Measurements from ENCODE around the gene OST4.

The OST4 gene

DNA sequence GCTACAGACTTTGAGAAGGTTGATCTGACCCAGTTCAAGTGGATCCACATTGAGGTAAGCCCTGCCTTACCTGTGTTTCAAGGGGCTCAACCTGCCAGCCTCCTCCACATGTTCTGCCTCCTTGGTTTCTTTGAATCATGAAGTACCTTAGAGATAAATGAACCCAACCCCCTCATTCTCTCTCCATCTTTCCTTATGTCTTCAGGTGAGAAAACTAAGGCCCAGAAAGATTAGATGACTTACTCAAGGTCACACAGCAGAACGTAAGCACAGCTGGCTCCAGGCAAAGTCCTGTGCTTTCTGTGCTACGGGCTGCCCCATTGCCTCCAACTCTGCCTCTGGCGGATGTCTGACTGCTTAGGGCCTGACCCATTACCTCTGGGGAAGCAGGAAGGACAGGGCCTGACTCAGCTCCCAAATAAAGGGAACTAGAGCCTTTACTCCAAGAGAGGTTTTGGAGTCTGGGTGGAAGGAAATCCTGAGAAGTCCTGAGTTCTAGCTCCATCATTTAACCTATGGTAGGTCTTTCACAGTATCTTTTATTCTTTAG is 25.4 kb upstream of the OST4 start:
- Mint-ChIP-seq H3K27ac (peak overlapping the region; percentile 0), H3K27me3 (no peaks in the 10 kb centered on the region), H3K36me3 (ENCODE audit: low read depth) (no peaks in the 10 kb centered on the region), H3K4me3 (no peak overlapping the region), H3K9me3 (no peaks in the 10 kb centered on the region), H3K4me1 (ENCODE audit: low read depth) (peaks cover 10% of the 10 kb centered on the region)

- Mint-ChIP-seq H3K4me3 (peak overlapping the region; percentile 37), H3K9me3 (no peaks in the 10 kb centered on the region), H3K27me3 (no peaks in the 10 kb centered on the region), H3K27ac (no peak overlapping the region), H3K4me1 (ENCODE audit: low read depth) (peaks cover 10% of the 10 kb centered on the region), H3K36me3 (ENCODE audit: low read depth) (no peaks in the 10 kb centered on the region)
Measured at GRCh38 chr2:27095745-27096651, 24.5 kb upstream of the OST4 start.

GRCh38 chr2:27095427-27095744 is 23.9 kb upstream of the OST4 start:
- no peak overlapping the region for H3K4me3 Mint-ChIP-seq
- H3K27ac Mint-ChIP-seq, result no peak overlapping the region

GRCh38 chr2:27094353-27094984 is 23.0 kb upstream of the OST4 start:
- Mint-ChIP-seq H3K4me1 (ENCODE audit: low read depth) (peaks cover 10% of the 10 kb centered on the region), H3K4me3 (no peak overlapping the region), H3K9me3 (no peaks in the 10 kb centered on the region), H3K36me3 (ENCODE audit: low read depth) (no peaks in the 10 kb centered on the region), H3K27me3 (no peaks in the 10 kb centered on the region), H3K27ac (no peak overlapping the region)

More at GRCh38 chr2:27095427-27095744, 23.9 kb upstream of the OST4 start:
- Mint-ChIP-seq H3K9me3 (no peaks in the 10 kb centered on the region), H3K27me3 (no peaks in the 10 kb centered on the region), H3K36me3 (ENCODE audit: low read depth) (no peaks in the 10 kb centered on the region), H3K4me1 (ENCODE audit: low read depth) (peaks cover 10% of the 10 kb centered on the region)

- Mint-ChIP-seq H3K9me3 (no peaks in the 10 kb centered on the region), H3K36me3 (ENCODE audit: low read depth) (no peaks in the 10 kb centered on the region), H3K27ac (no peak overlapping the region), H3K4me1 (ENCODE audit: low read depth) (peaks cover 10% of the 10 kb centered on the region), H3K27me3 (no peaks in the 10 kb centered on the region), H3K4me3 (no peak overlapping the region)
Measured at GRCh38 chr2:27093430-27094352, 22.2 kb upstream of the OST4 start.

GRCh38 chr2:27092696-27093429 is 21.4 kb upstream of the OST4 start:
- no peak overlapping the region for H3K27ac Mint-ChIP-seq
- H3K4me3 Mint-ChIP-seq, result no peak overlapping the region
- no peaks in the 10 kb centered on the region for H3K9me3 Mint-ChIP-seq
- no peaks in the 10 kb centered on the region for H3K36me3 Mint-ChIP-seq (ENCODE audit: low read depth)
- H3K27me3 Mint-ChIP-seq, result no peaks in the 10 kb centered on the region
- peaks cover 10% of the 10 kb centered on the region for H3K4me1 Mint-ChIP-seq (ENCODE audit: low read depth)

GRCh38 chr2:27091746-27092695 is 20.6 kb upstream of the OST4 start:
- Mint-ChIP-seq H3K27me3 (no peaks in the 10 kb centered on the region), H3K27ac (no peak overlapping the region)

DNA sequence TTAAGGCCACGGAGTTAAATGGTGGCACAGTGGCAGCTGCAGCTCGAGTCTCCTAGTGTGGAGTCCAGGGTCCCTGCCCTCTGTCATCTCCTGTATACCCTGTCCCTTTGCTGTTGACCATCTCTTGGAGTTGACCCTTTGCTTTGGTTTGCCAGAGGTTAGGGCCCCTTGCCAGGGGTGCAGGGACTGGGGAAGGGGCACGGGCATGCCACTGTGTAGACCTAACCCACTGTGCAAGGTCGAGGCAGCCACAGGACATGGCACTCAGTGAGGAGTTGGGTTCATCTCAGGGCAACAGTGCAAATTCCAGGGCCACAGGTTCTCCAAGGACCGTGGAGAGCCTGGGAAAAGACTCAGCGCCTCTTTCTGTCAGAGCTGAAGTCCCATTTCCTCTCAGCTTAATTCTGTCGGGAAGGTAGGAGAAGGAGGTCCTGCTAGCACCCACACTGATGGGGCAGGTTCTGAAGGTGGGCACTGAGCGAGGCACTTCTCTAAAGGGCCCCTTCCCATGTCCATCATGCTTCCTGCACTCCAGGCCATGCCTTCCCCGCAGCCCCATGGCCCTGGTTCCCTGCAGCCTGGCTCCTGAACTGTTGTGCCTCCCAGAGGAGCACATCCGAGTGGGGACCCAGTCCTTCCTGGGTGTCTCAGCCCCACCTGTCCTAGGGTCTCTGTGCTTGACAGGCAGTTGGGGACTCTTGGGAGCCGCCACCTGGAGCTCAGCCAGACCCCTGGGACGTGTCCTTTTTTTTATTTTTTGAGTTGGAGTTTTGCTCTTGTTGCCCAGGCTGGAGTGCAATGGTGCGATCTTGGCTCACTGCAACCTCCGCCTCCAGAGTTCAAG is 17.9 kb upstream of the OST4 start:
- Mint-ChIP-seq H3K4me3 (no peak overlapping the region), H3K27me3 (no peaks in the 10 kb centered on the region), H3K9me3 (no peaks in the 10 kb centered on the region), H3K36me3 (ENCODE audit: low read depth) (no peaks in the 10 kb centered on the region), H3K4me1 (ENCODE audit: low read depth) (peaks cover 20% of the 10 kb centered on the region), H3K27ac (no peak overlapping the region)

More at GRCh38 chr2:27091746-27092695, 20.6 kb upstream of the OST4 start:
- peaks cover 19% of the 10 kb centered on the region for H3K4me1 Mint-ChIP-seq (ENCODE audit: low read depth)
- no peak overlapping the region for H3K4me3 Mint-ChIP-seq
- H3K9me3 Mint-ChIP-seq, result no peaks in the 10 kb centered on the region
- H3K36me3 Mint-ChIP-seq (ENCODE audit: low read depth), result no peaks in the 10 kb centered on the region

GRCh38 chr2:27088634-27089033 is 17.2 kb upstream of the OST4 start:
- Mint-ChIP-seq H3K9me3 (no peaks in the 10 kb centered on the region), H3K36me3 (ENCODE audit: low read depth) (no peaks in the 10 kb centered on the region), H3K27me3 (no peaks in the 10 kb centered on the region), H3K4me3 (no peak overlapping the region), H3K27ac (no peak overlapping the region), H3K4me1 (ENCODE audit: low read depth) (peaks cover 20% of the 10 kb centered on the region)

- Mint-ChIP-seq H3K27me3 (no peaks in the 10 kb centered on the region), H3K4me3 (peak overlapping the region; percentile 85), H3K36me3 (ENCODE audit: low read depth) (no peaks in the 10 kb centered on the region), H3K9me3 (no peaks in the 10 kb centered on the region), H3K4me1 (ENCODE audit: low read depth) (peaks cover 20% of the 10 kb centered on the region), H3K27ac (no peak overlapping the region)
Measured at GRCh38 chr2:27087823-27088410, 16.5 kb upstream of the OST4 start.

- Mint-ChIP-seq H3K27me3 (no peaks in the 10 kb centered on the region), H3K36me3 (ENCODE audit: low read depth) (no peaks in the 10 kb centered on the region), H3K27ac (peak within 1 kb of the TSS; percentile 82), H3K4me3 (peak within 1 kb of the TSS; percentile 85), H3K9me3 (no peaks in the 10 kb centered on the region), H3K4me1 (ENCODE audit: low read depth) (peaks cover 20% of the 10 kb centered on the region)
Measured at GRCh38 chr2:27086724-27087593, 15.5 kb upstream of the OST4 start, which contains the start of gene KHK. KHK (plus strand) TSS chr2:27086772; CDS start chr2:27087260, 488 bp downstream.

Data from stimulated activated naive CD8-positive, alpha-beta T cell treated with anti-CD3 and anti-CD28 coated beads, Interleukin-15, Interleukin-2, amounts not matched to agents 100 ng/mL and 50 ng/mL, for 24 hours (primary cell).